Inflammatory macrophage (primary cell): ENCODE results near the gene SORCS2.

Experiments used
- DNase-seq, 2 donors: peaks; one replicate each; pipeline ENCODE4 v3.0.0-alpha.2; 2020 to 2022

The SORCS2 gene

GRCh38 chr4:7460566-7460965 is 268.2 kb downstream of the SORCS2 start:
- DNase-seq: no peak

- DNase-seq: no peak
These were observed 268.9 kb downstream of the SORCS2 start for GRCh38 chr4:7461230-7461629.

- DNase-seq: no peak
These were observed 270.2 kb downstream of the SORCS2 start for GRCh38 chr4:7462509-7462971.

GRCh38 chr4:7463566-7464258 is 271.4 kb downstream of the SORCS2 start:
- DNase-seq: no peak

- no peak for DNase-seq
These were observed 271.9 kb downstream of the SORCS2 start for GRCh38 chr4:7464259-7464655.

- no peak for DNase-seq
These were observed 272.7 kb downstream of the SORCS2 start for GRCh38 chr4:7465017-7465416.

- DNase-seq: no peak
These were observed 273.9 kb downstream of the SORCS2 start for GRCh38 chr4:7466215-7466614.

GRCh38 chr4:7466904-7467303 is 274.6 kb downstream of the SORCS2 start:
- no peak for DNase-seq

GRCh38 chr4:7467471-7467870 is 275.1 kb downstream of the SORCS2 start:
- DNase-seq: no peak

- no peak for DNase-seq
These were observed 276.7 kb downstream of the SORCS2 start for GRCh38 chr4:7469023-7469422.

- DNase-seq: no peak
These were observed 277.8 kb downstream of the SORCS2 start for GRCh38 chr4:7470111-7470510.

- DNase-seq: no peak
These were observed 278.3 kb downstream of the SORCS2 start for GRCh38 chr4:7470522-7471128.

GRCh38 chr4:7472442-7473013 is 280.2 kb downstream of the SORCS2 start:
- no peak for DNase-seq

- DNase-seq: no peak
These were observed 280.7 kb downstream of the SORCS2 start for GRCh38 chr4:7473081-7473480.

GRCh38 chr4:7474320-7474719 is 282.0 kb downstream of the SORCS2 start:
- DNase-seq: no peak

GRCh38 chr4:7475207-7475606 is 282.9 kb downstream of the SORCS2 start:
- DNase-seq: no peak

- no peak for DNase-seq
These were observed 284.5 kb downstream of the SORCS2 start for GRCh38 chr4:7476820-7477219.

GRCh38 chr4:7477695-7478094 is 285.4 kb downstream of the SORCS2 start:
- no peak for DNase-seq

- no peak for DNase-seq
These were observed 286.3 kb downstream of the SORCS2 start for GRCh38 chr4:7478665-7479064.

GRCh38 chr4:7480423-7480822 is 288.1 kb downstream of the SORCS2 start:
- DNase-seq: no peak

- DNase-seq: no peak
These were observed 288.9 kb downstream of the SORCS2 start for GRCh38 chr4:7481227-7481626.

GRCh38 chr4:7485096-7485495 is 292.8 kb downstream of the SORCS2 start:
- DNase-seq: no peak

GRCh38 chr4:7486101-7486500 is 293.8 kb downstream of the SORCS2 start:
- no peak for DNase-seq

- no peak for DNase-seq
These were observed 295.2 kb downstream of the SORCS2 start for GRCh38 chr4:7487502-7487901.
